IMR-90 (cell line): ENCODE results near the gene KRTAP4-9.

Source experiments
- CTCF ChIP-seq: conservative IDR thresholded peaks from 2 replicates; pipeline ENCODE4 v1.5.1; 2012; ENCODE audit warnings: mild to moderate bottlenecking, low read depth, low read length, improper control_type of control experiment
- FOS ChIP-seq: fragments of 150-350 bp; IDR thresholded peaks from 2 replicates; pipeline ENCODE4 v1.6.1; 2016; ENCODE audit warnings: low read depth, low read length
- MXI1 ChIP-seq: IDR thresholded peaks from 2 replicates; pipeline ENCODE4 v1.6.1; 2012; ENCODE audit warnings: low read depth, mild to moderate bottlenecking, low read length, moderate library complexity, borderline replicate concordance
- POLR2A ChIP-seq: IDR thresholded peaks from 2 replicates; pipeline ENCODE4 v1.6.1; 2012; ENCODE audit warnings: mild to moderate bottlenecking, low read depth, low read length

- TF ChIP-seq MXI1, result no peak
- TF ChIP-seq FOS, result no peak
- TF ChIP-seq POLR2A, result no peak
- no peak for TF ChIP-seq CTCF
Measured at GRCh38 chr17:41071606-41072360, 33.4 kb upstream of the KRTAP4-9 start.
